Renal cortex interstitium (tissue), 11 donors: ENCODE measurements around the gene IGF2BP3. TPM values are rescaled to one million over a fixed set of nuclear protein-coding genes. Genes with fewer than 3 reads are reported as not detected.
A peak's percentile ranks its signal among the peaks of the same experiment; 100 is the strongest.
"Not testable (repeated sequence)": the region's sequence is repeated elsewhere in the genome, so short reads cannot be mapped to it uniquely, and the experiment has no call there.

Experiments
- DNase-seq, 11 donors: peaks; one replicate each; pipeline ENCODE4 v3.0.0-alpha.2; 2013; ENCODE audit warnings: low read depth in 9 of 11, low spot score in 4 of 11; ENCODE audit errors: extremely low read depth in 1 of 11
- polyA plus RNA-seq, 3 donors: library from polyadenylated mRNA; unstranded; fragments of 120-200 nt; gene quantifications; one replicate each; pipeline ENCODE4 v1.2.1, GENCODE V29; 2013; ENCODE audit not compliant: insufficient read length in 3 of 3

Gene IGF2BP3
- polyA plus RNA-seq, 3 donors: 62.2 to 79.2 (median 66.8) TPM

DNA sequence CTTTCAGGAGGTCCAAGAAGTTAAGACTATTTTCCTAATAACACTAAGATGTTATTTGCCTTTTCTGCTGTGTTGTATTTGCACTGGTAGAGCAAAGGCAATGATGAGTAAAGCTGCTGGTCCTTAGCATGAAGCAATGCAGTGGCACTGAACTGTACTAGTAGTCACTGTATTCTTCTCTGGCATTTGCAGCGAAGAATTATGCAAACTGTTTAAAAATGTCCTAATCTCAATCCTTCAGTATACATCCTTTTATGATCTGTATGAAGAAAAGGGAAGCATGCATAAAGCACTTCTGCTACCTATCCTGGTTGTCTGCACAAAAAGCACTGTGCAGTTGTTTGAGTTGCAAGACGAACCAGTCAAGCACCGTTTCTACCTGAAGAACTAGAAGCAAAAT, 20.4 kb downstream of the IGF2BP3 start:
- no peak for DNase-seq

GRCh38 chr7:23445326-23445725, 25.0 kb downstream of the IGF2BP3 start:
- DNase-seq: no peak

DNA sequence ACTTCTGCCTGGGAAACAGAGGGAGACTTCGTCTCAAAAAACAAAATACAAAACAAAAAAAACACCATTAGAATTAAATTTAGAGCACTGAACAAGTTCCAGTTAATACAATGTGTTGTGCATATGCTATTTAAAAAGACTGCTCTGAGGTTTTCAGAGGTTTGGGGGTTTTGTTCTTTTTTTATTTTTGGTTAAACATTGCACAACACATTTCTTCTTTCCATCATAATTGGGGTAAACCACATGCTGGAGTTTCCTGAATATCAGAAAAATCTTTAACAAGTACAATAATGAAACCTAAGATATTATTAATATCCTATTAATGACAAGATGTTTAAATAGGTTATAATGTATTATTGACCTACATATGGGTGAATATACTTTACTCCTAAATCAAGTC, 26.3 kb downstream of the IGF2BP3 start:
- DNase-seq: no peak

GRCh38 chr7:23438171-23438570, 32.1 kb downstream of the IGF2BP3 start:
- DNase-seq: no peak

- DNase-seq: no peak
Measured at GRCh38 chr7:23434147-23434917, 36.0 kb downstream of the IGF2BP3 start.

DNA sequence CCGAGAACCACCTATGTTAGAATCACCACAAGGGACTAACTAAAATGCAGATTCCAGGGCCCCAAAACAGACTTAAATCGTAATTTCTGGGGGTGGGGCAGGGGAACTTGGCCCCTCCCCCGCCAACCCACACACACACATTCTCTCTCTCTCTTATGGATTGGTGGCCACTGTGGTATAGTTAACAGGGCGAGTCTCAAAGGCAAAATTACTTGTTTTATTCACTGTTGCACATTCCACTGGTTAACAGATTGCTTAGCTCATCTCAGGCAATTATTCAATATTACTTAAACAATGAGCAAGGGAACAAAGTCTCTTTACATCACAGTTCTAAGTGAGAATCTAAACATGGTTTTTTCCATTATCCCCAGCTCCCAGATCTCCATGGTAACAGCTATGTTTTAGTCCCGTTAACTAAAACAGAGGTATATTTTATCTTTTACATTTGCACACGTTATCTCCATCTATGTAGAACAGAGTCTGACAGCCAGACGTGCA, 38.5 kb downstream of the IGF2BP3 start:
- DNase-seq: no peak

GRCh38 chr7:23430893-23431259, 39.4 kb downstream of the IGF2BP3 start:
- no peak for DNase-seq

DNA sequence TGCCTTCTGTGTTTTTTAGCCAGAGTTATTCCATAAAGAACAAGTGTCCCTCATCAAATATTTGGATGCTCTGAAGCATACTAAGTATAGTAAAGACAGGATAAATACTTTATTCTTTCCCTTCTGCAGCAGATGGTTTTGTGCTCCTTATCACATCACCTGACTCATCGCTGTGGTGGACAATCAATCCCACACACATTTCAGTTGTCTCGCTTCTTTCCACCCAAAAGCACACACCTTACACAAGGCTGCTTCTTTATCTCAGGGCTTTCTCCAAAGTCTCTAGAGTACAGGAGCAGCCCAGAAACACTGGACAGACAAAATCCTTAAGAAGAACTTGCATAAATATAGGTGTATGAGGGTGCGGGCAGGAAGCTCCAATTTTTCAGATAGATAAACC, 43.4 kb downstream of the IGF2BP3 start:
- DNase-seq: no peak

DNA sequence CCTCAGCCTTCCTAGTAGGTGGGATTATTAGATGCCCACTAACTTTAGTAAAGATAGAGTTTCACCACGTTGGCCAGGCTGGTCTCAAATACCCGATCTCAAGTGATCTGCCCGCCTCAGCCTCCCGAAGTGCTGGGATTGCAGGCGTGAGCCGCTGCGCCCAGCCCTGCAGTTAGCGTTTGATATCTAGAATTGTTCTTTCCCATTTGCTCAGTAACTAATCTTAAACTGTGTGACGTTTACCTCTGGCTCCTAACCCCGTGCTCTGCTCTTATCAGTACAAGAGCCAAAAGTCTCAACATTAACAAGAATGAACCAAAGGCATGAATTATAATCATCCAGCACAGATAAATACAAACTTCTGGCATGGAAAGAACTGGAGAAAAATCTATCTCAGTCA, 47.4 kb downstream of the IGF2BP3 start:
- no peak for DNase-seq

GRCh38 chr7:23422384-23422783, 47.9 kb downstream of the IGF2BP3 start:
- DNase-seq: no peak

DNA sequence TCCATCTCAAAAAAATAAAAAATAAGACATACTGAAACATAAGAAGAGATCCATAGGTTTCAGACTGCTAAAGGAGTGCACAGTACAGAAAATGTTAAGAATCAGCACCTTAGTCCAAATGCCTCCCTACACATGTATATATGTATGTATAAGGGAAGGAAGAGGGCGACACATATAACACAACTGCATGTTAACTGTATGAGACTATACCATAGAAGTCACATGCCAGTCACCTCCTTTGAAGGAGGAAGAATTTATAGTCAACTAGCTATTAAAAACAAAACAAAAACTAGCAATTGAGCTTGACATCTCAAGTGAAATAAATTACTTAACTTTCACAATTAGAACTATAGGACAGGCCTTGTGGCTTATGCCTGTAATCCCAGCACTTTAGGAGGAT, 50.4 kb downstream of the IGF2BP3 start:
- DNase-seq: no peak

DNA sequence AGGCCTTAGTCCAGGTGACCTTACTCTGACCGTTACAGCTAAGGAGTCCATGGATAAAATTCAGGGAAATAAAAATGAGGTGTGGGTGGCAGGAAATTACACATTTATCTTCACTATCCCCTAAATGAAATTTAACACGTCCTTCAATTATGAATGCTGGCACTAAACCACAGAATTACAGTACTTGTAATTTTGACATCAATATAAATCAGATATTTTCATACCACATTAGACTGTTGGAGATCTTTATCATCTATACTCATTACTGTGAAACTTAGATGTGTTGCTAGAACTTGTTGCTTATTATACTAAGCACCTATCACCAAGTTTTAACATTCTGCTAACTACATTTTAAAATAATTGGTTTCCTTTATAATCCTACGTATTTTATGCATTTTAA, 51.1 kb downstream of the IGF2BP3 start:
- DNase-seq: no peak

DNA sequence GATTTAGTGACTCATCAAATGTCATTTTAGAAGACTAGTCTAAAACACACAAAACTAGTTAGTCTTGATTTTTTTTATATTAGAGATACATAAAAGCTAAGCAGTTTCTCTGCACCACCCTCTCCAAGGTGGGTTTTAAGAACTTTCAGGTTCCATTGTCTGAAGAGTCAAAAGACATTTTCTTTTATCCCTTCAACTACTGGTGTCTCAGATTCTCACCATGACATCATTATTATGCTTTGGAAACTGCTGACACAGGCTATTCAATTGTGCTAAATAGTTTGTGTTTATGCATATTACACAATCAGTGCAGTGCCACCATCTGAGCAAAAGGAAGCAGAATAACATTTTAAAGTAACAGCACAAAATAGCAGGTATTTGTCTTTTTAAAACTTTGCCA, 52.2 kb downstream of the IGF2BP3 start:
- DNase-seq: peak in 1 of 11 donors; percentile 15

DNA sequence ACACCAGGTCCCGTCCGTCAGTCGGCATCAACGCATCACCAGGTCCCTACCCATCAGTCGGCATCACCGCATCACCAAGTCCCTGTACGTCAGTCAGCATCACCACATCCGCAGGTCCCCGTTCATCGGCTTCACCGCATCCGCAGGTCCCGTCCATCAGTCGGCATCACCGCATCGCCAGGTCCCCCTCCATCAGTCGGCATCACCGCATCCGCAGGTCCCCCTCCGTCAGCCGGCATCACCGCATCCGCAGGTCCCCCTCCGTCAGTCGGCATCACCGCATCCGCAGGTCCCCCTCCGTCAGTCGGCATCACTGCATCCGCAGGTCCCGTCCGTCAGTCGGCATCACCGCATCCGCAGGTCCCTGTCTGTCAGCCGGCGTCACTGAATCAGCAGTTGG, 55.1 kb downstream of the IGF2BP3 start:
- DNase-seq: no peak

DNA sequence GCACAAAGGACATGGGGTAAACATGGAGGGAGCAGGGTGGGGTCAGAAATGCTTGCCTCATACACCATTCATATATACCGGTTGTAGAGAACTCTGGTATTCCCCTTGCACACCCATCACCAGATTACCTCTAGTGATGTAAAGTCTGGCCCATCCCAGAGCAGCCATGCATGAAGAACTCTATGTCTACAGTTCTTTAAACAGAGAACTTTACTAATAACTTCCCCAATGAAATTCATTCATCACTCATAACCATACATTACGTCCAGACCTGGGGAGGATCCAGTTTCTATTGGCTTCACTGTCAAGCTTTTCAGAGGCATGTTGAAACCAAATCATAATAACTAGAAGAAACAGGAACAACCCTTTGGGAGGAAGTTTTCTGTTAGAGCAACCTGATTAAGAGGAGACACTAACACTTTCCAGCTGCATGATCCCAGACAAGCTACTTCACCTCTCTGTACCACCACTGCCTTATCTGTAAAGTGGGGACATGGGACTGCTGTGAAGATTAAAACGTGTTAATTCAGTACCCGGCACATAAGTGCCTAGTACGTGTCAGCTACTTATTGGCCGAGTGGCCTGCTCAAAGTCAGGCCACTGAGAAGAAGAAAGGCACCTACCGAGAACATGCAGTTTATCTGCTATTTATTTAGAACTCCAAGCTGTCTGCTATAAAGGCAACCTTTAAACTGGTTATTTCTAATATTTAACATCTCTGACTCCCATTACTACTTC, 59.7 kb downstream of the IGF2BP3 start:
- no peak for DNase-seq

DNA sequence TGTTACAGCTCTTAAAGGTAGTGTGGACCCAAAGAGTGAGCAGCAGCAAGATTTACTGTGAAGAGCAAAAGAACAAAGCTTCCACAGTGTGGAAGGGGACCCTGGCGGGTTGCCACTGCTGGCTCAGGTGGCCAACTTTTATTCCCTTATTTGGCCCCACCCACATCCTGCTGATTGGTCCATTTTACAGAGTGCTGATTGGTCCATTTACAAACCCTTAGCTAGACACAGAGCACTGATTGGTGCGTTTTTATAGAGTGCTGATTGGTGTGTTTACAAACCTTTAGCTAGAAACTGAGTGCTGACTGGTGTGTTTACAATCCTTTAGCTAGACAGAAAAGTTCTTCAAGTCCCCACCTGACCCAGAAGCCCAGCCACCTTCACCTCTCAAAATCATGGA, 63.7 kb downstream of the IGF2BP3 start:
- DNase-seq: not testable (repeated sequence)

- DNase-seq: no peak
Measured at GRCh38 chr7:23405240-23405618, 65.1 kb downstream of the IGF2BP3 start.

DNA sequence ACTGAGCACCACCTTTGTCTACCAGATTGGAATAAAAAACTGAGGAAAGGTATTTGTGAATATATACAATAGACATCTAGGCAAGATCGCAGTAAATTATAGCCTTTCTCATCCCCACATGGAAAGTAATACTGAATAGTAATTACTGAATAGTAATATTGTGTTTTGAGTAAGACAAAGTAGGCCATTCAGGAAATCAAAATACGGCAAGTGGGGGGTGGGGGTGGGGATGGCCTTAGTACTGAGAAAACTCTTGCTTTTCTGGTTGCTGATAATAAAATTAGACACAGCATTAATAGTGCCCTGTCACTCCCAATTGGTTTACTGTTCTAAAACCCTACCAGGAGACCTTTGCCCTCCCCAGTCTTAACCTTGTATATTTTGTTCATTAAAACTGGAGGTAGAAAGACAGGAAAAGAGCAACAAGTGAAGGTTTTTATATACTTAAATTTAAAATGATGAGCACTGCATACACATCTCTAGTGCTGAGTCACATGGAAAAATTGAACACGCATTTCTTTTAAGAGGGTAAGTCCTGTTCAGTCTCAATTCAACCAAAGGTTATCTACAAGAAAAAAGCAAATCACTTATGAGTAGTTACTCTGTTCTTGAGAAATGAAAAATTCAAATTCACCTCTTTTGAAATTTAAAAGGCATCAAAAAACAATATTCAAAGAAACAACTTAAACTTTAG, 65.6 kb downstream of the IGF2BP3 start:
- DNase-seq: no peak

GRCh38 chr7:23403970-23404369, 66.3 kb downstream of the IGF2BP3 start:
- DNase-seq: no peak

GRCh38 chr7:23398090-23398489, 72.2 kb downstream of the IGF2BP3 start:
- DNase-seq: not testable (repeated sequence)
